GM18498 (cell line): ENCODE results near the gene SCUBE3.

ENCODE experiments used
- ATAC-seq: cut with Tn5 transposase; IDR thresholded peaks from one replicate; pipeline ENCODE4 v1.9.1; 2021; ENCODE audit warnings: mild to moderate bottlenecking, moderate library complexity; ENCODE audit not compliant: unreplicated experiment

SCUBE3 gene

GRCh38 chr6:35213824-35214756 is at the start of gene SCUBE3:
SCUBE3 (plus strand) TSS chr6:35213956; CDS start chr6:35214419, 463 bp downstream.
- no peak for ATAC-seq

- no peak for ATAC-seq
These were observed 49.5 kb upstream of the SCUBE3 start for GRCh38 chr6:35164277-35164676.

- no peak for ATAC-seq
These were observed 48.9 kb upstream of the SCUBE3 start for GRCh38 chr6:35164868-35165267.

GRCh38 chr6:35165630-35166071 is 48.1 kb upstream of the SCUBE3 start:
- no peak for ATAC-seq

DNA sequence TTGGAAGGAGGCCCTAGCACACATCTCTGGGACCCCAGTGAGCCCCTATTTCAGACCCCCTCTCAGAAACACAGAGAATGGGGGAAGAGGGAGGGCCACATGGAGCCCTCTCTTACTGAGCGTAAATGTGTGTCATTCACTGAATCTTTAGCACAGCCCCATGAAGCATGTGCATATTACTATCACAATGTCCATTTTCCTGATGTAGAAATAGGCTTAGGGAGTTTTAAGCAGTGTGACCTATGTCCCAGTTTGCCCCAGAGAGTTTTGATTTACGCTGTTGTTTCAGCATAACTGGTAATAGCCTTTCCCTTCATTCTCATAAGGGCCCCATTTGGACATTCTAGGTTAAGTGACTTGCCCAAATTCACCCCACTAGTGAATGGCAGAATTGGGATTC is 47.6 kb upstream of the SCUBE3 start:
- ATAC-seq: no peak

GRCh38 chr6:35166520-35166919 is 47.2 kb upstream of the SCUBE3 start:
- ATAC-seq: no peak

- no peak for ATAC-seq
These were observed 46.3 kb upstream of the SCUBE3 start for GRCh38 chr6:35167505-35167904.

- no peak for ATAC-seq
These were observed 45.3 kb upstream of the SCUBE3 start for GRCh38 chr6:35168461-35168861.

DNA sequence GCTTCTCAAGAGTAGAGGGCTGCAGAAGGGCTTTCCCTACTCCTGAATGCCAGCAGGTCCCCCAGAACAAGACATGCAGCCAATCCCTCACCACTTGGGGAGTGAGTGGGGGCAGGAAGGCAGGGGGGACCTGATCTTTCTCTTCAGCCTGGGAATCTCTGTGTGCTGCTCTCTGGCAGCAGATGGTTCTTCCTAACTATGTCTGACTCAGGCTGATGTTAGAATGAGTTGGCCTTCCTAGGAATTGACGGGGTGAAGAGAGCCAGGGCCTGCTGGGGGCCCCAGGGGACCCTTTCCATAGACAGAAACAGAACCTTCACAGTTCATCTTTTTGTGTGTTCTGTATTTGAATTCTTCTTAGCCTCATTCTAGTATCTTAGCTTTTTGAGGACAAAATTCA is 43.6 kb upstream of the SCUBE3 start:
- ATAC-seq: no peak

DNA sequence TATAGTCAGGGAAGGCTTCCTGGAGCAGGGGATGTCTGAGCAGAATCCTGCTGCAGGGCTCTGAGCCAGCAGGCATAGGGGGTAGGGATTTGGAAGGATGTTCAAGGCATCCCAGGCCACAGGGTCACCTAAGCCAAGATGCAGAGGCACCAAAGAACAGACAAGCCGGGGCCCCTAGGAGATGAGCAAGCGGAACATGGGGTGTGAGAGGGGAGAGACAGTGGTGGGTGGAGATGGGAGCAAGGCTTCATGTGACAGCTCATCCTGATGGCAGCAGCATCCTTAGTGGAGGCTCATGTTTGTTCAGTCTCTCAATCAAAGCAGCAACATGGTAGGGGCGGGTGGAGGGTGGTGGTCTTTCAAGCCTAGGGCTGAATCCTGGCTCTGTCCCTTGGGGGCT is 42.9 kb upstream of the SCUBE3 start:
- ATAC-seq: no peak

DNA sequence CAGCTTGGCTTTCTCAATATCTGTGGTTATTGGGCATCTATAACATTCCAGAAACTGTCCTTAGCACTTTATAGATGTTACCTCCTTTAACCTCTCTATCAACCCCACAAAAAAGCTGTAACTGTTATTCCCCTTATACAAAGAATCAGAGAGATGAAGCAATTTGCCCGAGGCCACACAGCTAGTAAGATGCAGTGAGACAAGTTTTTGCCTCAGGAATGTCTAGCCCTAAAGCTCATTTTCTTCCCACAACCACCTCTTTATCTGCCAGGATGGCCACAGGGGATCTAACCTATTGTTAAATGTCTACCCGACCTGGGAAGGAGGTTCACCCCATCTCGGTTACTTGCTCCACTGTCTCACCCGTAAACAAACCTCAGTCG is 40.7 kb upstream of the SCUBE3 start:
- ATAC-seq: no peak

GRCh38 chr6:35173427-35174087 is 40.2 kb upstream of the SCUBE3 start:
- ATAC-seq: no peak

- no peak for ATAC-seq
These were observed 39.7 kb upstream of the SCUBE3 start for GRCh38 chr6:35174088-35174434.

DNA sequence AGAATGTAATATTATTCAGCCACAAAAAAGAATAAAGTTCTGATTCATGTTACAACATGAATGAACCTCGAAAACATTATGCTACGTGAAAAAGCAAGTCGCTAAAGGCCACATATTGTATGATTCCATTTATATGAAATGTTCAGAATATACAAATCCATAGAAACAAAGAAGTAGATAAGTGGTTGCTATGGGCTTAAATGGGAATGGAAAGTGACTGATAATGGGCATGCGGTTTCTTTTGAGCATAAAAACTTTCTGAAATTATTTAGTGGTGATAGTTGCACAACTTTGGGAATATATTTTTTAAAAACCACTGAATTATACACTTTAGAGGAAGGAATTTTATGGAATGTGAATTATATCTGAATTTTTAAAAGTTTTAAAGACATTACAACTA is 39.3 kb upstream of the SCUBE3 start:
- ATAC-seq: no peak

- no peak for ATAC-seq
These were observed 37.3 kb upstream of the SCUBE3 start for GRCh38 chr6:35176301-35177024.

DNA sequence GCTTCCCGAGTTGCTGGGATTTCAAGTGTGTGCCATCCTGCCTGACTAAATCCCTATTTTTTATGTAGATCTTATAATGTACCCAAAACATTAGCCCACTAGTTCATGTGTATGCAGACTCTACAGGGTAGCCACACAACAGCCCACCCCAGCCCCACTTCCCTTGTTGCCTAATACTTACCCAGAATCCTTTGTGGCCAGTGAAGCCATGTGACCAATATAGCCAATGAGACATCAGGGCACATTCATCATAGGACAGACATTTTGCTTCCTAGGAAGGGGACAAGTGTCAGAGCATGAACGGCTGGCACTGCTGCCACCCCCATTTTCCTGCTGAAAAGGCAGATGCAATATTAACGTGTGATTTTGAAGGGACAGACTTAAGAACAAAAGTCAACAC is 36.6 kb upstream of the SCUBE3 start:
- no peak for ATAC-seq

- ATAC-seq: no peak
These were observed 36.2 kb upstream of the SCUBE3 start for GRCh38 chr6:35177596-35177995.

- no peak for ATAC-seq
These were observed 35.7 kb upstream of the SCUBE3 start for GRCh38 chr6:35178012-35178411.

GRCh38 chr6:35178932-35179832 is 34.6 kb upstream of the SCUBE3 start:
- no peak for ATAC-seq

DNA sequence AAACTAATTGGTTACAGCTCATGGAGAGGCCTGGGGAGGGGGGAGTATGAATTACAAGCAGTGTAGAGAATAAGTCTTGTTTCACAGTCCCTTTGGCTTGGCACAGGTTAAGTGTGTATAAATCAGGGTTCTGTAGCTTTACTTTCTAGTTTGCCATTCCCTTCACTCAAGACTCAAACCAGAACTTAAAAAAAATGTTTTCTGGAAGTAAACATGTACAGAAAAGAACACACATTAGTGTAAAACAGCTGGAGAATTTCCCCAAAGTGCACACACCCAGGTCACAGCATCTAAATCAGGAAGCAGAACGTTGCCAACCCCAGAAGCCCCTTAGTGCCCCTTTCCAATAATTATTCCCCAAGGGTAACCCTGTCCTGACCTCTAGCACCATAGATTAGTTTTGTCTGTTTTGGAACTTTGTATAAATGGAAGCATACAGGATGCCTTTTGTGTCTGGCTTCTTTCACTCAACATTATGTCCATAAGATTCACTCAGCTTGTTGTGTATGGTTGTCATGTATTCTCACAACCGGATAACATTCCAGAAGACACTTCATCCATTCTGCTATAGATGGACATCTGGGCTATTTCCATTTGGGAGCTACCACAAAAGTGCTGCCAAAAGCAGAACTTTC is 33.7 kb upstream of the SCUBE3 start:
- no peak for ATAC-seq
